GM19193 (cell line): ENCODE data around the gene ZNF827.

Experiments
- POLR2A ChIP-seq: IDR thresholded peaks from 4 replicates; pipeline ENCODE4 v1.6.1; 2011; ENCODE audit not compliant: insufficient read depth, insufficient read length; ENCODE audit errors: extremely low read depth

Gene ZNF827

DNA sequence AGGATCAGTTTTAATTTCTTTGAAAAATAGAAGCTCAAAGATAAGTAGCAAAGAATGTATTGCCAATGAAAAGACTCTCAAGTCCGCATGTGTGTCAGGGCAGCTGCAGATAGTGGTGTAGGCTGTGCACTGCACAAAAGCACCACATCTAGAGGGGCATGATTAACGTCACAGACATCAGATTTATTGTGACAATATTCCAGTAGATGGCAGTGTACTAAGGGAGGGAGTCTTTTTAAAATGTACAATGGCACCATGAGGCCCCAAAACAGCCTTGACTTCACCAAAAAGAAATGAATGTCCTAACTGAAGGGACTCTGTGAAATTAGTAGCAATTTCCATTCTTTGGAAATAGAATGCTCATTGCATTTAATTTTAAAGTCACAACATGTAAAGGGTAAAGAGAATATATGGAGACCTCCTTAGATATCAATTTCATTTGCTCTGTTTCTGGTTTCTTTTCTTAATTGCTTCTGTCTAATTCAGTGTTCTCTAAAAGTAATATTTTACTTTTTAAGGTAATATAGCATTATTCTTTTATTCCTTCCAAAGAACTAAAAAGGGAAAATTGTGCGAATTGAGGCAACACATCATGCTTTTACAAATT lies 98.4 kb downstream of the ZNF827 start:
- TF ChIP-seq POLR2A, result no peak

DNA sequence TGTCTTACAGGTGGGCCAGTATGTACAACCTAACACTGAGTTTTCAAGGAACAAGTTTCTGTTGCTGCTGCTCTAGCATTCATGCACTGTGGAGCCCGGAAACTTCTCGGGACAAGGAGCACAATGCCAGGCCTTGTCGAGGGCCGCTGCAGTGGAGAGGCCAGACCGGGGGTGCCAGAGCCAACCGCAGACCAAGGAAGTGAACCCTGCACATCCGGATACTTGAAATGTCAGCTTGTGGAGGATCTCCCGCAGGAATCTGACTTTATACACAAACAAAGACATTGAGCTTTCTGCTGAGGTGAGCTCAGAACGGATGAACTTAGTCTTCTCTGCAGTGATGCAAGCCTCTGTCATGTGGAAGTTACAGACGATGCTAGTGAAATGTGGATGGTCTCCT lies 99.5 kb downstream of the ZNF827 start:
- TF ChIP-seq POLR2A, result no peak

DNA sequence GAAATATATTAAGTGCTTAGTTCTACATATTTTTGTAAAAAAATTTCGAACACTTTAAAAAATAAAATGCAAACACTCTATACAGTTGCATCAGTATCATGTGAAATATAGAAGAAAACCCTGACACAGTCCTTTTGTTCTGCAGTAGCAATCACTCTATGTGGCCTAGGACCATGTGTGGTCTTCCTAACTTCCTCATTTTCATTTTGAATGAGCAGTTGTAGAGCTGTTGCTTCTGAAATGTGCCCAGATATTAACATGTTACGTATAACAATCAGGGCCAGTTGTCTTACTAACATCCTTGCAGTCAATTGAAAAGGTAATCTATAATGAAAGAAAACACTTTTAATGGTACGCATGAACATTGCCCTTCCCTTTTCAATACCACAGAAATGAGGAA lies 107.9 kb downstream of the ZNF827 start:
- TF ChIP-seq POLR2A, result no peak

DNA sequence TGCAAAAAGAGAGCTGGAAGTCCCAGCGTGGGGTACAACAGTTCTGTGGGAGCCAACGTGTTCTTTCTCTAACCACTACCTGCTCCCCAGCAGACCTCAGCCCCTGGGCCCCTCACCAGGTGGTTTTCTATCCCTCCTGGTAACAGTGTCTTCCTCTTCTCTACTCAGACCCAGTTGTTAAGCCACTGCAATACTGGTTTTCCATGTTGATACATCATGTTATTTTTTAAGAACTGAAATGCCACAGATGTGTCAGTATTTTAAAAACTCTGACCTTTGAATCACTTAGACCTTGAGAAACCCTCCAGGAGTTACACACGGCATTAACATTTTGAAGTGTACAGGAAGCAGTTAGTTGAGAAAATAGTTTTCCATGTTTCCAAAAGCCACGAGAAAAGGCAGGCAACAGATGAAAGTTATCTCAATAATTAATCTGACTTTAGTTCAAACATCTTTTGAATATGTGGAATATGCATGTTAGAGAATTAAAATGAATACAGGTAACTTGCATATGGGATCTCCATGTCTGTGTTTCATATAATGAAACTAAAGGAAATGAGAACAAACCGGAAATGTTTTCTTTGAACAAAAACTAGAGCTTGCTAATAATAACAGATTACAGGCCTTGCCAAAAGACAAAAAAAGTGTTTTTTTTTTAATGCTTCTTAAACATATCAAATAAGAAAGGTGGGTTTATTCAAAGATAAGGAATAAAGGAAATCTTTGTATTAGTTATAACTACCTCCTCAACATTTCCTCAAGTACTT lies 108.8 kb downstream of the ZNF827 start:
- no peak for TF ChIP-seq POLR2A

DNA sequence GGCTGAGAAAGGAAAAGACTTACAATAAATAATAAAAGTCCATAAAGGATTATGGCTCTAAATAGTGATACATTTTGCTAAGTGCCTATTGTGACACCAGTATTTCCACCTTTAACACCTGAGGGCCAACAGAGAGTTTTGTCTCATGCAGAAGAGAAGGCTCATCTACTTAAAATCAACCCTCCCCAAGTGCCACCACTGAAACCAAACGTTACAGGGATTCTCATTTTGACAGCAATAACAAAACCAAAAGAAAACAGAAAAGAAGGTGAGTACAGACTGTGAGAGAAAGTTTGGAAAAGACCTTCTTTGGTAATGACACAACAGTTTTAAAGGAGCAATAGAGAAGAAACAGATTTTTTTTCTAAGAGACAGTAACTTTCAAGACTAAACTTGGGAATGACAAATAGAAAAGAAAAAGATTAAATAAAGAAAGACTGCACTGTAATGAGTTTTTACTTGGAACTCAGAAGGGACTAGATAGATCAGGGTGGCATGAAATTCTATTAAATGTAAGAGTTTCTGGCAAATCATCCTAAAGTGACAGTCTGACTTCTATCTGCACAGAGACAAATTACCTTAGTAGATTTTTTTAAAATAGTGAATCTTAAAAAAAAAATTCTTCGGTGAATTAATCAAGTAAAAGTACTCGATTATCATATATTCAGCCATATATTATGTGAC lies 109.7 kb downstream of the ZNF827 start:
- no peak for TF ChIP-seq POLR2A

DNA sequence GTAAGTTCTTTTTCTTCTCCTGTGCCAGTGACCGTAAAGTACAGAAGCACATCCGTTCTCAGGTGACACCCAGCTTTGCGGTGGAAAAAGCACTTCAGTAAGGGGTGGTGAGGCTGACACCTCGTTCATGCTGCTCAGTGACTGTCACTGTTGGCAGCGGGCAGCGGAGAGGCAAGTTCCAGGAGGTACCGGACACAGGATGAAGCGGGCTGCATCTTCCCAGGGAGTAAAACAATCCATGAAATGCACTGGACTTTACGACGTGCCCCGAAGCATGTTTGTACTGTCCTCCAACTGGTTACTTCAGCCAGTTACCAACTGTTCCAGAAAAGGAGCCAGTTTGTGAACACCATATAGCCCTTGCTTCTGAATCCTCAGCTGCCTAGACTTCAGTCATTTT lies 110.7 kb downstream of the ZNF827 start:
- TF ChIP-seq POLR2A, result no peak

DNA sequence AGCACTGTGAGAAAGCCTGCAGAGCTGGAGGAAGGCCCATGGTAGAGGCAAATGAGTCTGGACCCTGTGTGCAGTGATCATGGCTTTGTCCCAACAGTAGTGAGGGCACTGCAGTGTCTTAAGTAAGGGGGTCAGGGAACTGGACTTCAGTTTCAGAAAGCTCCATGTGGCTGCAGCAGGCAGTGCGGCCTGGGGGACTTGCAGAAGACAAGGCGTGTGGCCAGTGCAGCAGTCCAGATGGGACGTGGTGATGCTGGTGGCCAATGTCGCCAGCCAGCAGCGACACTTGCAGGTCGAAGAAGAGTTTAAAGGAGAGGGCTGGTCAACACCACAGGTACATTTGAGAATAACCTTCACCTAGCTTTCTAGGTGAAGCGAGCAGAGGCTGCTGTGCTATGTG lies 113.4 kb downstream of the ZNF827 start:
- no peak for TF ChIP-seq POLR2A

DNA sequence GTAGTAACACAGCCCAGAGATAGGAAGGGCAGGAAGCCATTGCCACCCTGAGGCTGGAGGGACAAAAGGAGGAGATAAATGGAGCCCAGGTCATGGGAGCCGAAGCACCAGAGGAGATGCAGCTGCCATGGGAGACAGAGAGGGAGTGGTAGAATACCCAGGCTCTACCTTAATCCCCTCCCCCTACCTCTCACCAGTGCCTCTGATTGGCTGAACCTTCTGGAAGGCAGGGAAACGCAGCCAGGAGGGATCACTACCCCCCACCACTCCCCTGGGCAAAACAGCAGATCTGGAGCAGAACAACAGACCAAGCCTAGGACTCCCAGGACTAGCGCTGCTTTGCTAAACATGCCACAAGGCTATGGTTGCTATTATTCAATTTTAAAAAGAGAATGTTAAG lies 114.2 kb downstream of the ZNF827 start:
- TF ChIP-seq POLR2A, result no peak

DNA sequence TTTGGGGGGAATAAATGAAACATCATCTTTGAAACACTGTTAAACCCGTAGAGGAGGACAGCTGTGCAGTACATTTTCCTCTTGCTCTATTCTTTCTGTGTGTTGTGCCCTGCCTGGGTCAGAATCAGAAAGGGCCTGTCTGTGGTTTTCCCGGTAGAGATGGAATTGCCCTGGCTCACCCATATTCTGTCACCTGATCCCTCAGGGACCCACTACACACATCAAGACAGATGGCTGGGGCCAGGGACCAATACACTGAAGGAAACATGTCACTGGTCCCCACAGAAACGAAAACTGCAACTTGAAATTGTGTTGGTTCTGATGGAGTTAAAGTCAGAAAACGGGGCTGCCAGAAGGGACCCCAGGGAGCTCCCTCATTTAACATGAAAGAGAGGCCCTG lies 114.9 kb downstream of the ZNF827 start:
- TF ChIP-seq POLR2A, result no peak

DNA sequence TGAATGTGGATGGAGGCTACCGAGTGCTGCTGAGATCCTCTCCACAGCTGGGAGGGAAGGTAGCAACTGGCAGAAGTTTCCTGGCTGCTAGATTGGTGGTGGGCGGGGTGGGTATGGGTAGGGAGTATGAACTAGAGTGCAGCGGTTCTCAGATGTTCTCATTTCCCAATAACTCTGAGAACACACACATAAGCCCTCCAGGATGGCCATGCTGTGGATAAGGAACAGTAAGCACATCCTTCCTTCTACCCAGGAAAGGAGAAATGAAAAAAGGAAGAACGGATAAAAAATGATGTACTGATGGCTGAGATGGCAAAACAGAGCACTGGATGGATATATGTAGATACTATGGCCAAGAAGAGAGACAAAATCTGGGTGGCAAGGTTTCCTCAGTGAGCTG lies 116.0 kb downstream of the ZNF827 start:
- no peak for TF ChIP-seq POLR2A

DNA sequence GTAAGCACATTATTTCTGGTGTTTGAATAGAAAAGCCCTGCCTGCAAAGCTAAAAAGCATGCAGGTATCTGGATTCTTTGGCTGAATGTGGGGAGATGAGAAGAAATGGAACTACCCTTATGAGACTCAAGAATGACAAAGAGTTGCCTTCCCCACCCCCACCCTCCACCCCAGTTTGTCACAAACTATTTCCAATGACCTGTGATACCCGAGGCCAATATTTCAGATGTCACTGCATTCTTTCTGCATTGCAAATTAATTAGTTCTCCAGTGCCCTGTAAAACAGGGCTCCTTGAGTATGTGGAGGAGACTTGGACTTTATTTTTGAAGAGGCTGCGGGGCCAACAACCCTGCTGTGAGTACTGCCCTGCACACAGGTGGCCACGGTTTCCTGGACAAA lies 116.4 kb downstream of the ZNF827 start:
- TF ChIP-seq POLR2A, result no peak

DNA sequence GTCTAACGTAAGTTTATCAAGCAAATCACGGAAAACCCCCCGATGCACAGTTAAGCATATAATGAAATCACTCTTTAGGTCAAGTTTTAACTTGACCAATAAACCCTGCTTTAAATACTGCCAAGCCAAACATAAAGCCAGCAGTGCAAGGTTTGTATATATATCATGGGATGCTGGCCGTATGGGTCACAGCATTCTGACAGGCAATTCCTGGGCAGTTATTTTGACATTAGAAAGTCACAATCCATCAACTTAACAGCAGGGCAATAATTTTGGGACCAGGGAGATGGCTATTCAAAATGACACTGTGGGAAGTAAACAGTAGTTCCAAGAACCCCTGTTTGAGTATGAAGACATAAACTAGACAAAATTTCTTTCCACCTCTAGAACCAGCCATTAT lies 116.9 kb downstream of the ZNF827 start:
- TF ChIP-seq POLR2A, result no peak

DNA sequence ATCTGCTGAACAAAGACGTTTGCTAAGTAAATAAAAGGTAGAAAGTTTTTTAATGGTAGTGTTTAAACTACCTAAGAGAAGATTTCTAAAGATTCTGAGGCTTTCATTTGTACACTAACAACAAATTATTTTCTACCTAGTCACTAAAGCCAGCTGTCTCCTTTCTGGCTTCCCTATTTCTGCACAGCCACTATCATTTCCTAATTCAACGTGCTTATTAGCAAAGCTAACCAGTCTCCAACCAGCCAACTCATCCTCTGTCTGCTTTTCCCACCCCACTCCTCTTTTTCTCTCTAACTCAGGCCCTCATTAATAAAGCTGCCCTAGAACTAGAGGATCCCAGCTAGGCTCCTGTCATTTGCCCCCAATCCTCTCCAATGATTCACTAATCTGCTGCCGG lies 118.2 kb downstream of the ZNF827 start:
- no peak for TF ChIP-seq POLR2A

DNA sequence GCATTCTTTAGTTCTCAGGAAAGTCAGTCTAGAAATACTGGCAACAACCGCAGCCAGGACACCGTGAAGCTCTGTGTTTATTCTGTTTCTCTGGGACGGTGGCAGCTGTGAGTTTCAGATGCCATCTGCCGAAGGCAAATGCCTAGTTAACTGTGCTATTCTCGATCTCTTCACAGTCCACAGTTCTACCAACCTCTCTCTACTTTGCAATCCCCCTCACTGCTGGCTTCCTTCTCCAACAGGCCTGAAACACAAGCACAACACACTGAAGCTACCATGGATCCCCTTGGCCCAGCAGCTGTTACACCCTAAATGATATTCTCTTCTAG lies 118.8 kb downstream of the ZNF827 start:
- no peak for TF ChIP-seq POLR2A

DNA sequence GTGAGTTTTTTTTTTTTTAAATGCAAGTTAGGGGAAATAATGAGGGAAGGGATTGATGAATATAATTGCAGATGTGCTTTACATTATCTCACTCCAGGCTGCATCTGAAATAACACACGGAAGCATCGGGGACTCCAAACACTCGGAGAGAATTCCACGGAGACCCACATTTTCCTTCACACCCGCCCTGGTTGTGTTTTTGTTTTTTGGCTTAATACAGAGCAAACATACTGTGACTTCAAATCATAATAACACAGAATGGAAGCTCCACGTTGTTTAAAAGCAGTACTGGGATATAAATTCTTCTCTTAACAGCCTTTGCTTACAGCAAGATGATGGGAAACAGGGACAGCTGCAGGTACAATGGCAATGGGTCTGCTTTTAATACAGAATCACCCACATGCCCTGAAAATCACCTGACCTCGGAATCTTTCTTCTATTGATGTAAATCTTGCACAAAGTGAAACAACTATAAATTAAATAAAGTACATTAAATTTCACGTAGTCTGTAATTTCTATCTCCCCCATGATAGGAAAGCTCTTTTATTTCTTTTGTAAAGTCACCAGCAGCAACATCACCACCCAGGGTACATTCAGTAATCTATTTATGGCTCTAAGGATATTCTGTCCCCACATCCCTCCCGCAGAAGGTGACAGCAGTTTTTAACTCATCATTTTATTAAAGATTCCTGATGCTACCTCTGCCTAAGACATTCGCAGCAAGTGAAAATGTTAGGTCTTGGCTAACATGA lies 119.3 kb downstream of the ZNF827 start:
- TF ChIP-seq POLR2A, result no peak
